ENCODE results near the gene TRPT1. TPM values are rescaled to one million over a fixed set of nuclear protein-coding genes. Genes with fewer than 3 reads are reported as not detected.

TRPT1 gene
- total RNA-seq, 1 experiment from 2014 or later, result 43.1 TPM

- no peak for DNase-seq
- Mint-ChIP-seq H3K36me3 (ENCODE audit: insufficient read depth, unreplicated experiment) (peaks cover 94% of the 10 kb centered on the region), H3K27ac (ENCODE audit: unreplicated experiment) (no peak overlapping the region), H3K4me3 (ENCODE audit: low read depth, unreplicated experiment) (no peak overlapping the region), H3K9me3 (ENCODE audit: low read depth, unreplicated experiment) (no peaks in the 10 kb centered on the region), H3K27me3 (ENCODE audit: unreplicated experiment) (no peaks in the 10 kb centered on the region), H3K4me1 (ENCODE audit: low read depth, unreplicated experiment) (peaks cover 12% of the 10 kb centered on the region)
- no peak for TF ChIP-seq CTCF (IDR thresholded peaks at IDR 0.05; ENCODE audit: unreplicated experiment)
- intact Hi-C loops (cut with micrococcal nuclease; ENCODE audit: unreplicated experiment), result no loop called here
- no TSS peak for BruUV-seq (replicated peaks)
- CTCF ChIA-PET, result interaction anchor here (0.7 kb wide), 1 partner anchor 15 kb away, joined by 5 read pairs; no protein-coding TSS in a partner anchor
Measured at GRCh38 chr11:64222651-64223000, 3.4 kb downstream of the TRPT1 start.

- Mint-ChIP-seq H3K4me3 (ENCODE audit: low read depth, unreplicated experiment) (no peak overlapping the region), H3K4me1 (ENCODE audit: low read depth, unreplicated experiment) (peaks cover 9% of the 10 kb centered on the region)
- intact Hi-C loops (cut with micrococcal nuclease; ENCODE audit: unreplicated experiment), result no loop called here
Measured at GRCh38 chr11:64220798-64221197, 5.2 kb downstream of the TRPT1 start.

GRCh38 chr11:64220271-64220670 is 5.7 kb downstream of the TRPT1 start:
- Mint-ChIP-seq H3K9me3 (ENCODE audit: low read depth, unreplicated experiment) (no peaks in the 10 kb centered on the region), H3K4me1 (ENCODE audit: low read depth, unreplicated experiment) (peaks cover 9% of the 10 kb centered on the region), H3K36me3 (ENCODE audit: insufficient read depth, unreplicated experiment) (peaks cover 90% of the 10 kb centered on the region), H3K4me3 (ENCODE audit: low read depth, unreplicated experiment) (no peak overlapping the region), H3K27me3 (ENCODE audit: unreplicated experiment) (no peaks in the 10 kb centered on the region), H3K27ac (ENCODE audit: unreplicated experiment) (no peak overlapping the region)
- no peak for DNase-seq
- intact Hi-C loops (cut with micrococcal nuclease; ENCODE audit: unreplicated experiment), result no loop called here
- CTCF ChIA-PET, result interaction anchor here (0.6 kb wide), 2 partner anchors 18 to 1080 kb away, joined by 7 to 8 read pairs; no protein-coding TSS in a partner anchor
- no TSS peak for BruUV-seq (replicated peaks)
- TF ChIP-seq CTCF (IDR thresholded peaks at IDR 0.05; ENCODE audit: unreplicated experiment), result no peak

More at GRCh38 chr11:64220798-64221197, 5.2 kb downstream of the TRPT1 start:
- CTCF ChIA-PET, result interaction anchor here (0.6 kb wide), 1 partner anchor 18 kb away, joined by 7 read pairs; no protein-coding TSS in a partner anchor
- no peaks in the 10 kb centered on the region for H3K27me3 Mint-ChIP-seq (ENCODE audit: unreplicated experiment)
- H3K36me3 Mint-ChIP-seq (ENCODE audit: insufficient read depth, unreplicated experiment), result peaks cover 90% of the 10 kb centered on the region
- H3K27ac Mint-ChIP-seq (ENCODE audit: unreplicated experiment), result no peak overlapping the region
- DNase-seq, result no peak
- TF ChIP-seq CTCF (IDR thresholded peaks at IDR 0.05; ENCODE audit: unreplicated experiment), result no peak
- no peaks in the 10 kb centered on the region for H3K9me3 Mint-ChIP-seq (ENCODE audit: low read depth, unreplicated experiment)
- no TSS peak for BruUV-seq (replicated peaks)

GRCh38 chr11:64219755-64220154 is 6.2 kb downstream of the TRPT1 start:
- Mint-ChIP-seq H3K27me3 (ENCODE audit: unreplicated experiment) (no peaks in the 10 kb centered on the region), H3K4me1 (ENCODE audit: low read depth, unreplicated experiment) (peaks cover 9% of the 10 kb centered on the region), H3K36me3 (ENCODE audit: insufficient read depth, unreplicated experiment) (peaks cover 90% of the 10 kb centered on the region), H3K9me3 (ENCODE audit: low read depth, unreplicated experiment) (no peaks in the 10 kb centered on the region), H3K27ac (ENCODE audit: unreplicated experiment) (no peak overlapping the region), H3K4me3 (ENCODE audit: low read depth, unreplicated experiment) (no peak overlapping the region)
- BruUV-seq (replicated peaks), result no TSS peak
- TF ChIP-seq CTCF (IDR thresholded peaks at IDR 0.05; ENCODE audit: unreplicated experiment), result no peak
- no peak for DNase-seq
- intact Hi-C loops (cut with micrococcal nuclease; ENCODE audit: unreplicated experiment), result no loop called here
- CTCF ChIA-PET, result interaction anchor here (0.6 kb wide), 1 partner anchor 1080 kb away, joined by 8 read pairs; no protein-coding TSS in a partner anchor
